ENCODE data around the gene MYOM1.

GRCh38 chr18:3233433-3234168, 13.8 kb upstream of the MYOM1 start:
- TF ChIP-seq CTCF (IDR thresholded peaks at IDR 0.05) (no peak), POLR2A (IDR thresholded peaks at IDR 0.05) (no peak)
